Measurements from ENCODE around the gene VPS35.

DNA sequence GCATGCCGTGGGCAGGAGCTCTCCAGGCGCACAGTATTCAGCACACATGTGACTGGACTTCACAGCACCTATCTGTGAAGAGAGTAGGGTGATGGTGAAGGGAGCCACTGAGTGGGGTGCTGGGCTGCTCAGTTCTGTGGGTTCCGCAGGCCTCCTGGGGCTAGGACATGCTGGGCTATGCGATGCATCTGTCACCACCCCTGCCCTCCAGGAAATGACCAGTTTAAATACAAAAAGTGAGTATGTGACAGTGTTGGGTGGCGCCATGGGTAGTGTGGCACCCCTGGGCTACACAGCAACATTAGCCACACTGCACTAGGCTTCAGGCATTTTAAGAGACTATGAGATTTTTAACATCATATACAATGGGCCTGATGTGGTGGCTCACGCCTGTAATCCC, 30.6 kb upstream of the VPS35 start:
- TF ChIP-seq, protein P1, sequence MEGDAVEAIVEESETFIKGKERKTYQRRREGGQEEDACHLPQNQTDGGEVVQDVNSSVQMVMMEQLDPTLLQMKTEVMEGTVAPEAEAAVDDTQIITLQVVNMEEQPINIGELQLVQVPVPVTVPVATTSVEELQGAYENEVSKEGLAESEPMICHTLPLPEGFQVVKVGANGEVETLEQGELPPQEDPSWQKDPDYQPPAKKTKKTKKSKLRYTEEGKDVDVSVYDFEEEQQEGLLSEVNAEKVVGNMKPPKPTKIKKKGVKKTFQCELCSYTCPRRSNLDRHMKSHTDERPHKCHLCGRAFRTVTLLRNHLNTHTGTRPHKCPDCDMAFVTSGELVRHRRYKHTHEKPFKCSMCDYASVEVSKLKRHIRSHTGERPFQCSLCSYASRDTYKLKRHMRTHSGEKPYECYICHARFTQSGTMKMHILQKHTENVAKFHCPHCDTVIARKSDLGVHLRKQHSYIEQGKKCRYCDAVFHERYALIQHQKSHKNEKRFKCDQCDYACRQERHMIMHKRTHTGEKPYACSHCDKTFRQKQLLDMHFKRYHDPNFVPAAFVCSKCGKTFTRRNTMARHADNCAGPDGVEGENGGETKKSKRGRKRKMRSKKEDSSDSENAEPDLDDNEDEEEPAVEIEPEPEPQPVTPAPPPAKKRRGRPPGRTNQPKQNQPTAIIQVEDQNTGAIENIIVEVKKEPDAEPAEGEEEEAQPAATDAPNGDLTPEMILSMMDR (IDR thresholded peaks at IDR 0.05), result no peak
- no peak for TF ChIP-seq POLR2A (IDR thresholded peaks at IDR 0.05)

Measured in upper lobe of left lung (tissue), 4 donors.